ENCODE data around the gene CTNNA3.
"Not testable (repeated sequence)": the region's sequence is repeated elsewhere in the genome, so short reads cannot be mapped to it uniquely, and the experiment has no call there.

The CTNNA3 gene

DNA sequence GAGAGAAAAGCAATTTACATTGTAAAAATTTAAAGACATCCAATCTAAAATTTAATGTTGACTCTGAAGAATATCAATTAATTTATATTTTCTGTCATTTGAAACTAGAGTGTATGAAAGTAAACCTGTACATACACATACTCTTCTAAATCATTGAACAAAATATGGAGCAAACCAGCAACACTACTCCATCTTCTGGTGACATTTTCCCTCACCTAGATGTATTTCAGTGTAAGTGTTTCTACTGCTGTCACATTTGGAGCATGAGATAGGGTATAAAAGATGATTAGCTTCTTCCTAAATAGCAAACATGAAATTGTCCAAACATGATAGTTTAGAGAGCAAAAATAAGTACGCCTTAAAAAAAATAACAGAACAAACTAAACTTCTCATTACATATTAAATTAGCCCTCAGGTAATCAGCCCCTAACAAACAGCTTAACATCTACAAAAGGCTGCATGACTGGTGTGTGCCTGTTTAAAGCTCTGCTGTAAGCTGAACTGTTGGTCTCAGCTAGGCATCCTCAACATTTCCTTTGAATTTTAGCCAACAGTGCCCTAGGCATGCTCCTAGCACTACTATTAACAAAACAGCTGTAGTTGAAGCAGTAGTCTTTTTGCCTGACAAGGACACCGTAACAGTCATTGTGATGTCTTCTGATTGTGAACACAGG lies 189.8 kb downstream of the CTNNA3 start:
- no peak for DNase-seq (ENCODE audit: low spot score)

DNA sequence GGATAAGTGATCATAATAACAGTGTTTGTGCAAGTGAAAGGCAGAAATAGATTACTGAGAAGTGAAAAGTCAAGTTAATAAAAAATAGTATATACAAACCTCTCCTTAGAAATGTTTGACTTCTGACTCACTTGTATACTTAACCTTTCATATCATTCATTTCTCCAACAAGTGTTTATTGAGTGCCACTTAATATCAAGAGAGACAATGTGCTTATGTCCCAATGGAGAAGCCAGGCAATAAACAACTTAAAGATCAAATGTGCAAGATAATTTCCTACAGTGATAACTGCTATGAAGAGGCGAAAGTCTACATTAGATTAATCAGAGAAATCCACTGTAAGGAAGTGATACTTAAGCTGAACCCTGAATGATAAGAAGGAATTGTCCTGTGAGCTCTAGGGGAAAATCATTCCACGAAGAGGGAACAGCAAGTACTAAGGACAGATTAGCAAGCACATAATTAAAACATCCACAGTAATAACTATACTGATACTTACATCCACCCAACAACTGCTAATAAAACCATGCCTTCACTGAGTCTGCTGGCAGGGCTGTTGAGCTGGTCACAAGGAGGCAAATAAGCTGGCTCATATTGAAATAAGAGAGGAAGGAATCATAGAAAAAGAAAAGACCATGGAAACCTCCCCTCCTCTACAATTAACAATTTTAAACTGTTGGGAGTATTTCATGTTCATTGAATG lies 203.5 kb downstream of the CTNNA3 start:
- DNase-seq (ENCODE audit: low spot score), result no peak

DNA sequence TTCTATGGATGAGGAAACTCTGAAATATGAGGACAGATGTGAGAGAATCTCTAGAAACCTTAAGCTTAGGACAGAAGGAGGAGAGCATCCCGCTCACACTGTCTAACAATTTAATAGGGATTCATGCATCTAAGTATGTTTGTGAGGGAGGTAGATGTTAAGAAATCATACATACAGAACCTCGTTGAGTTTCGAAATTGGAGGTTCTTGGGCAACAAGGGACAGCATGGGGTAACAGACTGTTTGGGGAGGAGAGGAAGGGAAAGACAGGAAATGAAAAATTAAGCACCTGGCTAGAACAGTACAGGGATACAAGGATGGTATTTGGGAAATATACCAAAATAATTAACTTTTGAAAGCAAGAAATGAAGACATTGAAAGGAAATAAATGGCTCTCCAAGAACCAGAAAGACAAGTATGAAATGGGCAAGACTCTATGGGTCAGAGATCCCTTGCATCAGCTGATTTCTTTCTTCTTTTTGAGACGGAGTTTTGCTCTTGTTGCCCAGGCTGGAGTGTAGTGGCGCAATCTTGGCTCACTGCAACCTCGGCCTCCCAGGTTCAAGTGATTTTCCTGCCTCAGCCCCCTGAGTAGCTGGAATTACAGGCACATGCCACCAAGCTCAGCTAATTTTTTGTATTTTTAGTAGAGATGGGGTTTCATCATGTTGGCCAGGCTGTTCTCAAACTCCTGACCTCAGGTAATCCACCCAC lies 207.9 kb downstream of the CTNNA3 start:
- no peak for DNase-seq (ENCODE audit: low spot score)

DNA sequence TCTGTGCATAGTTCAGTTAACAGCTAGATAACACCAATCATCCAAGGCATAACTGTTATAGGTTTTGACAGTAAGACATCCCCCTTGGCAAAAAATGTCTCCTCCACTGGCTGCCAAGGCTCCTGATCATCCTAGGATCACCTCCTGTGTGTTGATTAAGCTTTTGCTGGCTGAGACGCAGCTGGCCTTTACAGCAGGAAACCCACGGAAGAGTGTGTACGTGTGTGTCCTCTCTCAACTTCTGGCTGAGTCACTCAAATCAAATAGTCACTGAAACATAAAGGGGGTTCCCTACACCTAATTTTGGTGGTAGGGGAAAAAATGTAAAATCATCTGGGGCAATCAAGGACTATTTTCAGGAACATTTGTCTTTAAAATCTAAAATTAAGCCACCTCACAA lies 208.8 kb downstream of the CTNNA3 start:
- no peak for DNase-seq (ENCODE audit: low spot score)

DNA sequence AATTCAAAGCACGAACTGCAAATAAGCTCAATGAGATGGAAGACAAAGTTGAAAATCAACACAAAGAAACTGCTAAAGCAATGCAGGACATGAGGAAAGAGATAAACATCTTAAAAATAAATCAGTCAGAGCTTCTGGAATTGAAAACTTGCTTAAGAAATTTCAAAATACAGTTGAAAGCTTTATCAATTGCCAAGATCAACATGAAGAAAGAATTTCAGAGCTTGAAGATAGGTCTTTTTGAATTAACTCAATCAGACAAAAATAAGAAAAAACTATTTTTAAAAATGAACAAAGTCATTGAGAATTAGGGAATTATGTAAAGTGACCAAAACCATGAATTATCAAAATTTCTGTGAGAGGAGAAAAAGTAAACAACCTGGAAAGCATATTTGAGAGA lies 218.1 kb downstream of the CTNNA3 start:
- no peak for DNase-seq (ENCODE audit: low spot score)

DNA sequence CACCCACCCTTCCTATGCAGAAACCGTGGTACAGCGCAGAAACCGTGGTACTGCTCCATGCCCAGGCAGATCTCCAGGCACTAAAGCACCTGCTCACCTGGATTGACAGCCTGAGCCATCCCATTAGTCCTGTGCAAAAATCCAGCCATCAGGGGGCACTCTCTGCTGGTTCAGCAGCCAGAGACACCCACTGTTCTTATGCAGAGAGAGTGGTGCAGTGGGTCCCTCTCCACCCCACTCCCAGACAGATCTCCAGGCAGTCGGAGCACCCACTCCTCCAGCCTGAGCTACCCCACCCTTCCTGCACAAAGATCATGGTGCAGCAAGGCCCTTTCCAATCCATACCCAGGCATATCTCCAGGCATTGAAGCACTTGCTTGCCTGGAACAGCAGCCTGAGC lies 219.8 kb downstream of the CTNNA3 start:
- no peak for DNase-seq (ENCODE audit: low spot score)

DNA sequence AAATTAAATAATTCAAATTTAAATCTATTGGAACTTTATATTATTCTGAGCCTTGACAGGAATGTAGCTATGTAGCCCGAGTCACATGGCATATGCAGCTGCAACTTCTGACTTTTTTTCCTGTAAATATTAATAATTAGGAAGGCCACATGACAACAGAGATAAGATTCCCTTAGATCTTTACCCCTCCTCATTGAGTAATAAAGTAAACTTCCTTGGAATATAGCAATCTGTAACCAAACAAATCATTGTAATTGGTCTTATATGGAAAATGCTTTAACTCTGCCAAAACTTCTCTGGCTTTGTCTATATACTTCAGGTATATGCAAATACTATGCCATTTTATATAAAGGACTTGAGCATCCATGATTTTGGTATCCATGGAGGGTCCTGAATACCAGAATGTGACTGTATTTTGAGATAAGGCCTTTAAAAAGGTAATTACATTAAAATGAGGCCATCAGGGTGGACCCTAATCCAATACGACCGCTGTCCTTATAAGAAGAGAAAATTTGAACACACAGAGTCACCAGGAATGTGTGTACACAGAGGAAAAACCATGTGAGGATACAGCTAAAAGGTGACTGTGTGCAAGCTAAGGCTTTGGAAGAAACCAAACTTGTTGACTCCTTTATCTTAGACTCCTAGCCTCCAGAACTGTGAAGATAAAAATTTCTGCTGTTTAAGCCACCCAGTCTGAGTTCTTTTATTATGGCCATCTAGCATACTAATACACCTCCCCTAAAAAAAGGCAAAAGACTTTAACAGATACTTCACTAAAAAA lies 222.0 kb downstream of the CTNNA3 start:
- DNase-seq (ENCODE audit: low spot score), result no peak

DNA sequence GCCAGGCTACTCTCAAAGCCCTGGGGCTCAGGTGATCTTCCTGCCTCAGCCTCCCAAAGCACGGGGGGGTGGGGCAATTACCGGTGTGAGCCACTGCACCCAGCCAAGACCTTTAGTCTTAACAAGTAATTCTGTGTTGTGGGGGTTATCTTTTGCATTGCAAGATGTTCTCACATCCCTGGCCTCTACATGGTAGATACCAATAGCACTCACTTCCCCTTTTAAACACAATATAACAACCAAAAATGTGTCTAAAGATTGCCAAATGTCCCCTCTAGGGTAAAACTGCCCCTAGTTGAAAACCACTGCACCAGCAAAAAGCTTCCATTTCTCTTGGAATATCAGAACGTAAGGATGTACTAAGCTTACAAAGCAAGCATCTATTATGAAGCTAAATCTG lies 225.0 kb downstream of the CTNNA3 start:
- DNase-seq (ENCODE audit: low spot score), result no peak

DNA sequence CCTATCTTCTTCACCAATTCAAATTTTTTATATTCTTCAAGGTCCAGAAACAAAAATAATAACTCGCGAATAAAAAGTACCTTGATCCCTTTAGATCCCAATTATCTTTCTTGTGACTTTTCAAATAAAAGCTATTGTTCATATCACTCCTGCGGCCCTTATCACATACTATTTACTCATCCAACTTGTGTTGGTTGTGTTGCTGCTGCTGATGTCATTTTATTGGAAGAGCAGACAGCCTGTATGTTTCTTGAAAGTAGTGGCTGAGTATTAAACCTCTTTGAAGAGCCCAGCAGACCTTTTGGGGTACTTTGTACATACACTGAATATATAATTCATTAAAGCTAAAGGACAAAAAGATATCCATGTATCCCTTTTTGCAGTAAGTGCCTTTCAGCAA lies 231.7 kb downstream of the CTNNA3 start:
- DNase-seq (ENCODE audit: low spot score), result no peak

DNA sequence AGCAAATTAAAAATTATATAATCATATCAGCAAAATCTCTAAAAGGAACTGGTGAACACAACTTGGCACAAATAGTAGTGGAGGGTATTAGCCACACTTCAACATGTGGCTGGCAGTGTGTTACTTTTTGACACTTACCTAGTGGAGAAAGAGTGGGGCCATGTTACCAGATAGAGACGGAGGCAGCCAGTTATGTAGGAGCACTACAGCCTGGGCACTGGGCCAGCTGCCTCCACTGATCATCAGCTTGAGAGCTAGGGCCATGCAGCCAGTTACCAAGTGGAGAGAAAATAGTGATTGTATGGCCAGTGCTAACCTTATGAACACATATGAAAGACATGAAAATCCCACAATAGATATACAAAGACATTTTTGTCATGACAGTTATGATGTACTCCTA lies 243.1 kb downstream of the CTNNA3 start:
- DNase-seq (ENCODE audit: low spot score), result no peak

DNA sequence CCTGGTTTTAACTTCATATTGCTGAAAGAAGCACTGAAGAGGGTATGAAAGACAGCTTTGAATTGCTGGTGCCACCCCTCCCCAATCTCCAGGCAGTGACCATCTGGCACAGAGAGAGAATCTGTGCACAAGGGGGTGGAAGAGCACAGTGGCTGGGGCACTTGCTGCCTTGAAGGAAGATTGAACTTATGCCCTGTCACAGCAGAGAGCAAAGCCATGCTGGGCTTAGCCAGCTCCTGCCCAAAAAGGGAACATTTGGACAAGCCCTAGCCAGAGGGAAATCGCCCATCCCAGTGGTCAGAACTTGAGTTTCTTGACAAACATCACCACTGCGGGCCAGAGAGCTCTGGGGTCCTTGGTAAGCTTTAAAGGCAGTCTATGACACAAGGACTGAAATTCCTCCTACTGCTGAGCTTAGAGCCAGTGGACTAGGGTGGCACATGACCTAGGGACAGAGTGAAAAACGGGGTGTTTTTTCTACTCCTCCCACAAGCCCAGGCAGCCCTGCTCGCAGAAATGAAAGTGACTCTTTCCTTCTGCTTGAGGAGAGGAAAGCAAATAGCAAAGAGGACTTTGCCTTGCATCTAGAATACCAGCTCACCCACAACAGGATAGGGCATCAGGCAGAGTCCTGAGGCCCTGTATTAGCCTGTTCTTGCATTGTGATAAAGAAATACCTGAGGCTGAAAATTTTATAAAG lies 257.2 kb downstream of the CTNNA3 start:
- no peak for DNase-seq (ENCODE audit: low spot score)

DNA sequence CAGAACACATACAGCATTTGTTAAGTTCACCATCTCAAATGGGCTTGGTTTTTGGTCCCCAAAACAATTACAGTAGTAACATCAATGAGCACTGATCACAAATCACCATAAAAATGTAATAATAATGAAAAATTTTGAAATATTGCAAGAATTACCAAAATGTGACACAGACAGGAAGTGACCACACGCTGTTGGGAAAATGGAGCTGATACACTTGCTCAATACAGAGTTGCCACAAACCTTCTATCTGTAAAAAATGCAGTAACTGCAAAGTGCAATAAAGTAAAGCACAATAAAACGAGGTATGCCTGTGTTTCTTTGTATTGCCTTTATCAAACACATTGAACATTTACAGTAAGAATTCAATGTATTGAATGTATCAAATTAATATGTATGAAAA lies 262.7 kb downstream of the CTNNA3 start:
- DNase-seq (ENCODE audit: low spot score), result no peak

DNA sequence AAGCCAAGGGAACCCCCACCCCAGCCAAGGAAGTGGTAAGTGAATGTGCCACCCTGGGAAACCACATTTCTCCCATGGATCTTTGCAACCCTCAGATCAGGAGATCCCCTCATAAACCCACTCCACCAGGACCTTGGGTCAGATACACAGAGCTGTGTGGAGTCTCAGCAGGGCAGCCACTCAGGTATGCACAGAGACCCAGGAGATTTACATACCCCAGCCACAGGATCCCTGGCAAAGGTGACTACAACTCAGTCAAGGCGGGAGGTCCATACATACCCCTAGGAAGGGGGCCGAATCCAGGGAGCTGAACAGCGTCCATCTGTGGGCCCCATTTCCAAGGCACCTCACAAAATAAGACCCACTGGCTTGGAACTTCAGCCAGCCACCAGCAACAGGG lies 293.4 kb downstream of the CTNNA3 start:
- no peak for DNase-seq (ENCODE audit: low spot score)

DNA sequence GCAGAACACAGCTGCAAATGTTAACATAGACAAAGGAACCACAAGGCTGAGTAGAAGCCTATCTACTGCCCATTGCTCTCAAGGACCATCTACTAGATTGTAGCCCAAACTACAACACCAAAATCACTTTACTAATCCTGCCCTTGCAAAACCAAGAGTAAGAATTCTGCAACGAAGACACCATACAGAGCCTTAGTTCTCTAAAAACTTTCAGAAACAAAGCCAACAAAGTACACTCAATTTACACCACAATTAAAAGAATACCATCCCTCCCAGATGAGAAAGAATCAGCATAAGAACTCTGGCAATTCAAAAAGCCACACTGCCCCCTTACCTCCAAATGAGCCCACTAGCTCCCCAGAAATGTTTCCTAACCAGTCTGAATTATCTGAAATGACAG lies 294.3 kb downstream of the CTNNA3 start:
- no peak for DNase-seq (ENCODE audit: low spot score)

DNA sequence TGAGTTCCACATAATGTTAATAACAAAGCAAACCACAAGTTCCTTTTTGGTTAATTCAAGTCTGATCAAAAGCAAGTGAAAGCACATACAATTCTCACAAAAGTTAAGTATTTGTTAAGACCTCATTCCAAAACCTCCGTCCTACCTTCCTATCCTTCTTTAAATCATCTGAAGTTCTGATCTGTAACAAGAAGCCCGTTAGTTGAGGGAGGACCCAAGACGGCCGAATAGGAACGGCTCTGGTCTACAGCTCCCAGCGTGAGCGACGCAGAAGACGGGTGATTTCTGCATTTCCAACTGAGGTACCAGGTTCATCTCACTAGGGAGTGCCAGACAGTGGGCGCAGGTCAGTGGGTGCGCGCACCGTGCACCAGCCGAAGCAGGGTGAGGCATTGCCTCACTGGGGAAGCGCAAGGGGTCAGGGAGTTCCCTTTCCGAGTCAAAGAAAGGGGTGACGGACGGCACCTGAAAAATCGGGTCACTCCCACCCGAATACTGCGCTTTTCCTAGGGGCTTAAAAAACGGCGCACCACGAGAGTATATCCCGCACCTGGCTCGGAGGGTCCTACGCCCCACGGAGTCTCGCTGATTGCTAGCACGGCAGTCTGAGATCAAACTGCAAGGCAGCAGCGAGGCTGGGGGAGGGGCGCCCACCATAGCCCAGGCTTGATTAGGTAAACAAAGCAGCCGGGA lies 309.0 kb downstream of the CTNNA3 start:
- not testable (repeated sequence) for DNase-seq (ENCODE audit: low spot score)

DNA sequence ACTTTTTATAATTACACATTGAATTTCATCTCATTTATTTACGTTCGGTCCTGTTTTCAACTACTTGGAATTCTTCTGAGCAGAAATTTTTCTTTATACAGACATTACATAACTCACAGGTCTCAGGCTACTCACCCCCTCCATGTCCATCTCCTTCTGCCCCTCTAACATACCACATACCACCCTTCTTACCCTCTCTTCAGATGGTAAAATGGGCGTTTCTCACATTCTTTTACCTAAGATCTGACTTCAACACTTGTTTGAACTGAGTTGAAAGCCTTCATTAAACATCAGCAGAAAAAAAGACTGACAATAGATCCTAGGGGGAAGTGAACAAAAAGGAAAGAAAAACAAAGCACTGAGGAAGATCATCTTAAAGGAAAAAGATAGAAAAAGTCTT lies 309.7 kb downstream of the CTNNA3 start:
- DNase-seq (ENCODE audit: low spot score), result no peak

DNA sequence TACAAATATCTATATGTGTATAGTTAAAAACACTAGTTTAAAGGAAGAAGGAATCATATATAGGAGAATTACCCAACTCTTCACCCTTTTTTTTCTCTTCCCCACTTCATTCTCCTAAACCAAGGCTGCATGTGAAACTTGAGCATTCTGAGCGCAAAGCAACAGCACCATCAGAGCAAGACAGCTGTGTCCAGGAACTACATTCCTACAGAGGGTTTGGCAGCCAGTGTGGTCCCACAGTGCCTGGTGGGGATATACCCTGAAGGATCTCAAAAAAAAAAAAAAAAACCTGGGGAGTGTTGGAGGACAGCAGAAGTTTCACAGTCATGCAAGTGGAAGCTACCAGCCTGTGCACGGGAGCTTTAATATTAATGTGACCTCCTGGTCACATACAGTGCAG lies 310.4 kb downstream of the CTNNA3 start:
- DNase-seq (ENCODE audit: low spot score), result no peak

DNA sequence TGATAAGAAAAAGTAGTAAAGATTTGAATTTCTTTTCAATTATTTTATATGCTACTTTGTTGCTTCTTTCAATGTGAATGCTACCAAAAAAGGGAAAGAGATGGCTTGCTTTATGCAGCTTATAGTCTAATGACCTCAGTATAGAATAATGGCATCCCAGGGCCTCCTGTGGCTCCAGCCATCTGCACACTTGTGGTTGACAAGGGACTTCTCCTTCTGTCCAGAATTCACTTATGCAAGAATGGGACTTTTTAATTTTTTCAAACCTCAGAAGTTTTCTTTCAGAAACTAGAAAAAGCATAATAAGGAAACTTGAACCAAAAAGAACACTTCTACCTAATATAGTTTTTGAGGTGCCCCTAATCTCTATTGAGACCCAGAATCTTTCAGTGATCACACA lies 310.9 kb downstream of the CTNNA3 start:
- no peak for DNase-seq (ENCODE audit: low spot score)

DNA sequence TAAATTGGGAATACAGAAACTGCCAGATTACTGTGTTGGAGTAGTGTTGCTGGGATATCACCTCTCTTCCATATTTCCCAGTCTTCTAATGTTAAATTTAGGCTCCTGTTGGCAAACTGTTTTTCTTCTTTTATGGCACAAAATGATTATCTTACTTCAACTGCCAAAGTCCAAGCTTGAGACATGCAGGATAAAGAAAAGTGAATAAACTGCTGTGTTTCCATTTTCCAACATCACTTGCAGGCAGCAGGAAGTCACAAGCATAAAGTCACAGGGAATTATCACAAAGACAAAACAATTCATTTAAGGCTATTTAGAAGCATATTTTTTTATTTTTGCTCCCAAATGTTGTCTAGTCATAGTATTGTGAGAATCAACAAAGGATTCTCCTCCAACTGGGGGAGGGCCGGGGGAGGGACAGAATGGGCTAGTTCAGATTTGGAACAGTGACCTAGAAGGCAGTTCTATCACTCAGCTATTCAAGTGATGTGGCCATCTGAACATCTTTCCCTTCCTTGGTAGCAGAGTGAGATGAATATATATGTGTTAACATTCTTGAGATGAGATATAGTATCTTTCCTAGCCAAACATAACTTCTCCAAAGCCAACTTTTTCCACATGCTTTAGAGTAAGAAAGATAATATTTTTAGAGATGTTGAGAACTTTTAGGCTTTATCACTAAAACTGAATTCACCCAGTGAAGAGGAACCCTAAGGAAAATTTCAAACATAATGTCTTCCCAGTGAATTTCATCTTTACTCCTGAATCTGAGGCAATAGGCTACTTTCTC lies 364.7 kb downstream of the CTNNA3 start:
- DNase-seq (ENCODE audit: low spot score), result no peak
